Neural cell (in vitro differentiated cells): ENCODE data around the gene C3orf49.

ENCODE experiments used
- EP300 ChIP-seq: fragments of 450-650 bp; conservative IDR thresholded peaks from 2 replicates; pipeline ENCODE4 v1.6.1; 2014; ENCODE audit warnings: antibody characterized with exemption, mild to moderate bottlenecking, moderate library complexity; ENCODE audit not compliant: poor library complexity, severe bottlenecking
- EZH2 ChIP-seq: fragments of 200-600, 300-800 bp; shearing (Covaris generic), sonication (generic); IDR thresholded peaks from 2 replicates; pipeline ENCODE4 v1.6.1; 2014; ENCODE audit warnings: antibody characterized with exemption, low read length, borderline replicate concordance, mild to moderate bottlenecking; ENCODE audit not compliant: insufficient read depth, poor library complexity, severe bottlenecking
- MXI1 ChIP-seq: fragments of 450-650 bp; conservative IDR thresholded peaks from 2 replicates; pipeline ENCODE4 v1.6.1; 2014; ENCODE audit warnings: antibody characterized with exemption, mild to moderate bottlenecking; ENCODE audit not compliant: poor library complexity, severe bottlenecking
- POLR2AphosphoS5 ChIP-seq: IDR thresholded peaks from 2 replicates; pipeline ENCODE4 v1.6.1; 2012
- RAD21 ChIP-seq: fragments of 450-650 bp; conservative IDR thresholded peaks from 2 replicates; pipeline ENCODE4 v1.6.1; 2014; ENCODE audit warnings: antibody characterized with exemption, mild to moderate bottlenecking, moderate library complexity
- SMC3 ChIP-seq: fragments of 450-650 bp; conservative IDR thresholded peaks from 2 replicates; pipeline ENCODE4 v1.6.1; 2014; ENCODE audit warnings: antibody characterized with exemption, mild to moderate bottlenecking, moderate library complexity; ENCODE audit not compliant: poor library complexity
- TAF1 ChIP-seq: IDR thresholded peaks from 2 replicates; pipeline ENCODE4 v1.6.1; 2012; ENCODE audit warnings: low read depth
- TF ChIP-seq, protein P1 (sequence below): fragments of 450-650 bp; IDR thresholded peaks from 2 replicates; pipeline ENCODE4 v1.5.1; 2014; ENCODE audit warnings: antibody characterized with exemption, mild to moderate bottlenecking, moderate library complexity; ENCODE audit not compliant: poor library complexity, severe bottlenecking
- TF ChIP-seq, protein P2 (sequence below): IDR thresholded peaks from 2 replicates; pipeline ENCODE4 v1.6.1; 2012; ENCODE audit warnings: borderline replicate concordance

DNA sequence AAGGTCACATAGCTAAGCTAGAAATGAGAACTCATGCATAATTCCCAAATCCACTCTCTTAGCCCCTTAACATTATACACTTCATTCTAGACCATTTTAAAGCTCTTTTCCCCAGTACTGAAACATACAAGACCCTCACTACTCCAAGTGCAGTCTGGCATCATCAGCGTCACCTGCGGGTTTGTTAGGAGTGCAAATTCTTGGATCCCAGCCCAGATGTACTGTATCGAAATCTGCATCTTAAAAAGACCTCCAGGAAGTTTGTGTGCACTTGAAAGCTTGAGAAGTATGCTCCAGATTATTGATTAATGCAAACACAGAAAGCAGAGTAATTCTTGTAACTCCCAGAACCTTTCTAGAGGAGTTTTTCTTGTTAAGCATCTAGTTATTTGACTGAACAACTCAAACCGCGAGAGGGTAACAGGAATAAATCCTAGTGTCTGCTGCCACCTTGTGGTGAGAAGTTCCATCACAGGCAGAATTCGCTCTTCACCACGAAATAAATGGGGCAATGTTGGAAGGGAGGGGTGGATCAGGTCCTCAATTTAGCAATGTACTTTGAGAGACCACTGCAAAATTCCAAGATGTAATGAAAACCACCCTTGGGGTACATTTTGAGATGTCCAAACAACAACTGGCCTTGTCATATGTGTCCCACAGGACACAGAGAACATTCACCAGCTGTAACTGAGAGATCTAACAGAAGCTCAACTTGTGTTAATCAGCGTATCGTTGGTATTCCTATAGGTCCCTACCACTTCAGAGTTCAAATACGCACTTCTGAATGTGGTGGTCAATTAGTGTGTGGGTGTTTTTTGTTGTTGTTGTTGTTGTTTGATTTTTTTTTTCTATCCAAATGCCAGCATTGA, 583 bp upstream of the C3orf49 start:
- TF ChIP-seq, protein P1, sequence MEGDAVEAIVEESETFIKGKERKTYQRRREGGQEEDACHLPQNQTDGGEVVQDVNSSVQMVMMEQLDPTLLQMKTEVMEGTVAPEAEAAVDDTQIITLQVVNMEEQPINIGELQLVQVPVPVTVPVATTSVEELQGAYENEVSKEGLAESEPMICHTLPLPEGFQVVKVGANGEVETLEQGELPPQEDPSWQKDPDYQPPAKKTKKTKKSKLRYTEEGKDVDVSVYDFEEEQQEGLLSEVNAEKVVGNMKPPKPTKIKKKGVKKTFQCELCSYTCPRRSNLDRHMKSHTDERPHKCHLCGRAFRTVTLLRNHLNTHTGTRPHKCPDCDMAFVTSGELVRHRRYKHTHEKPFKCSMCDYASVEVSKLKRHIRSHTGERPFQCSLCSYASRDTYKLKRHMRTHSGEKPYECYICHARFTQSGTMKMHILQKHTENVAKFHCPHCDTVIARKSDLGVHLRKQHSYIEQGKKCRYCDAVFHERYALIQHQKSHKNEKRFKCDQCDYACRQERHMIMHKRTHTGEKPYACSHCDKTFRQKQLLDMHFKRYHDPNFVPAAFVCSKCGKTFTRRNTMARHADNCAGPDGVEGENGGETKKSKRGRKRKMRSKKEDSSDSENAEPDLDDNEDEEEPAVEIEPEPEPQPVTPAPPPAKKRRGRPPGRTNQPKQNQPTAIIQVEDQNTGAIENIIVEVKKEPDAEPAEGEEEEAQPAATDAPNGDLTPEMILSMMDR: peak; percentile 96
- TF ChIP-seq EP300 (no peak), POLR2AphosphoS5 (no peak), EZH2 (no peak), MXI1 (no peak), RAD21 (peak; percentile 95), TAF1 (no peak), SMC3 (peak; percentile 96)
- TF ChIP-seq, protein P2, sequence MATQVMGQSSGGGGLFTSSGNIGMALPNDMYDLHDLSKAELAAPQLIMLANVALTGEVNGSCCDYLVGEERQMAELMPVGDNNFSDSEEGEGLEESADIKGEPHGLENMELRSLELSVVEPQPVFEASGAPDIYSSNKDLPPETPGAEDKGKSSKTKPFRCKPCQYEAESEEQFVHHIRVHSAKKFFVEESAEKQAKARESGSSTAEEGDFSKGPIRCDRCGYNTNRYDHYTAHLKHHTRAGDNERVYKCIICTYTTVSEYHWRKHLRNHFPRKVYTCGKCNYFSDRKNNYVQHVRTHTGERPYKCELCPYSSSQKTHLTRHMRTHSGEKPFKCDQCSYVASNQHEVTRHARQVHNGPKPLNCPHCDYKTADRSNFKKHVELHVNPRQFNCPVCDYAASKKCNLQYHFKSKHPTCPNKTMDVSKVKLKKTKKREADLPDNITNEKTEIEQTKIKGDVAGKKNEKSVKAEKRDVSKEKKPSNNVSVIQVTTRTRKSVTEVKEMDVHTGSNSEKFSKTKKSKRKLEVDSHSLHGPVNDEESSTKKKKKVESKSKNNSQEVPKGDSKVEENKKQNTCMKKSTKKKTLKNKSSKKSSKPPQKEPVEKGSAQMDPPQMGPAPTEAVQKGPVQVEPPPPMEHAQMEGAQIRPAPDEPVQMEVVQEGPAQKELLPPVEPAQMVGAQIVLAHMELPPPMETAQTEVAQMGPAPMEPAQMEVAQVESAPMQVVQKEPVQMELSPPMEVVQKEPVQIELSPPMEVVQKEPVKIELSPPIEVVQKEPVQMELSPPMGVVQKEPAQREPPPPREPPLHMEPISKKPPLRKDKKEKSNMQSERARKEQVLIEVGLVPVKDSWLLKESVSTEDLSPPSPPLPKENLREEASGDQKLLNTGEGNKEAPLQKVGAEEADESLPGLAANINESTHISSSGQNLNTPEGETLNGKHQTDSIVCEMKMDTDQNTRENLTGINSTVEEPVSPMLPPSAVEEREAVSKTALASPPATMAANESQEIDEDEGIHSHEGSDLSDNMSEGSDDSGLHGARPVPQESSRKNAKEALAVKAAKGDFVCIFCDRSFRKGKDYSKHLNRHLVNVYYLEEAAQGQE: no peak
